NCI-H524 (cell line): ENCODE results near the gene ANKRD23.
"Not testable (repeated sequence)": the region's sequence is repeated elsewhere in the genome, so short reads cannot be mapped to it uniquely, and the experiment has no call there.

Source experiments
- DNase-seq, 2 experiments: peaks; one replicate each; lab custom pipeline; 2025; lab: John Stamatoyannopoulos, UW

Gene ANKRD23

DNA sequence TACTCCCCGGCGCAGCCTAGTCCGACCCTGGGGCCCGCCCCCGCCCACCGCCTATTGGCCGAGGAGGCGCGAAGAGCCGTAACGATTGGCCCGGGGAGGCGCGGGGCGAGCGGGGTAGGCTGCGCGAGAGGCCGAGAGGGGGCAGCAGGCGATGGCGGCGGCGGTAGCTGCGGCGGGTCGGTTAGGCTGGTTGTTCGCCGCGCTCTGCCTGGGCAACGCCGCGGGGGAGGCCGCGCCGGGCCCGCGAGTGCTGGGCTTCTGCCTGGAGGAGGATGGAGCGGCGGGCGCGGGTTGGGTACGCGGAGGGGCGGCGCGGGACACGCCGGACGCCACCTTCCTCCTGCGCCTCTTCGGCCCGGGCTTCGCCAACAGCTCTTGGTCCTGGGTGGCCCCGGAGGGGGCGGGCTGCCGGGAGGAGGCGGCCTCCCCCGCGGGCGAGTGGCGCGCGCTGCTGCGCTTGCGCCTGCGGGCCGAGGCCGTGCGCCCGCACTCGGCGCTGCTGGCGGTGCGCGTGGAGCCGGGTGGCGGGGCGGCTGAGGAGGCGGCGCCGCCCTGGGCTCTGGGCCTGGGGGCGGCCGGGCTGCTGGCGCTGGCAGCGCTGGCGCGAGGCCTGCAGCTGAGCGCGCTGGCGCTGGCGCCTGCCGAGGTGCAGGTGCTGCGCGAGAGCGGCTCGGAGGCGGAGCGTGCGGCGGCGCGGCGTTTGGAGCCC, 27.5 kb downstream of the ANKRD23 start, which contains the start of gene CNNM3:
CNNM3 (plus strand) TSS at position 142 of the 709 bp plus-strand sequence; CDS start at position 152, 10 bp downstream.
- DNase-seq = peak; percentile 73 to 85

DNA sequence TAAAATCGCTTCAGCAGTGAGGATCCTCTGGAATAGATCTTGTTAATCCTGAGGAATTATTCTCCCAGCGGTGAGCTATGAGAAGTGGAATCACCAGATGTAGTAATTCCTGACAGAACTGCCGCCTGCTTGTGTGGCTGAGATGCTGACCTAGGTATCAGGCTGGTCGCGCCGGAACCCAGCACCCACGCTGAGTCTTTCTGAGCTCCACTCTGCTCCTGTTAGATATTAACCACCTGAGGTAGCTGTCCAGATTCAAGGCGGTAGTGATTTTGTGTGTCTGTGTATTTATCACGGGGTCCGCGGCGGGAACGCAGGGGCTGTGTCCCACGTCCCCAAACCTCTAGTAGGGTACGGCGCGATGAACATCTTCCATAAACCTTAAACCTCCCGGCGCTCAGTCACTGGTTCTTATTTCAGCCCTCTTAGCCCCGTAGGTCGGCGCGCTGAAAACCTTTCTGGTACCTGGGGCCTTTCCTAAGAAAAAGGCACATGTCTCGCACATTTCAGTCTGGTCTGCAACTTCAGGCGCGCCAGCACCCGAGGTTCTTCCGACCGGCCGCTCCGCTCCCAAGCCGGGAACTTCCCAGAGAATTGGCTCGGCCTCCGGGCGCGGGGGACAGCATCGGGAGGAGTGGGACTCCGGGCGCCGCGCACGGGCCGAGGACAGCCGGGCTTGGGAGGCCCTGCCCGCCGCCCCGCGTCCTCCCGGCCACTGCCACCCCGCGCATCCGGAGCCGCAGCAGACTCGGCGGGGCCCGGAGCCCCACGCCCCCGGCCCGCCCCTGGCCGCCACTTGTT, 28.3 kb downstream of the ANKRD23 start:
- DNase-seq = peak; percentile 49 to 74

DNA sequence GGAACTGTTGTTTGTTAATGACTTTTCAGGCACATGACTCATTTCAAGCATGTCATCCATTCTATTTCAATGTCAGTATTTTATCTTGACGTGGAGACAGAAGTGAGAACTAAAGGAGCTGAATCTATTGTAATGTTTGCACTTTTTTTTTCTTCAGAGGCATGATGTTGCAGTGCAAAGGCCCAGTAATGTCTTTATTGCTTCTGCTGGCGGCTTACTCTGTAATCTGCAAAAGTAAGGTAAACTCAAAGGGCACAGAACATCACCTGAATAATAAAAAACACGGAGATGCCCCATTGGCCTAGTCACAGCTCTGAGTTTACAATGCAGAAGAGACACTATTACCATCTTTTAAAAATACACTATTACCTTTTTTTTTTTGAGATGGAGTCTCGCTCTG, 30.2 kb downstream of the ANKRD23 start:
- DNase-seq = no peak

DNA sequence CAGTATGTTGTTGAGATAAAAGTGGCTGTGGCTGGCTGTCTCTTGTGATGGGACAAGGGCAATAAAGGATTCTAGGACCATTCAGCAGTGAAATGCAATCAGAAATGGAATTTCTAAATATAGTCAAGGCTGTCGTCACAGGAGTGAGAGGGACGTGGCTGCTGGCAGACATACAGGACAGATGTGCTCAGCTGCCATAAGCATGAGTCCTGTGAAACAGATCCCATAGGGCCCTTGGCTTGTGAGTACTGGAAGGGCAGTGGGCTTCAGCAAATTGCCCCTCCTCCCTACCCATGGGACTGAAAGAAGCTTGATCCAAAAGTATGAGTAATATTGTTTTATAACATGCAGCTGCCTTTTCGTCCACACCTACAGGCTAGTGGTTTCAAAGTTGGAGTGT, 31.9 kb downstream of the ANKRD23 start:
- DNase-seq = no peak

DNA sequence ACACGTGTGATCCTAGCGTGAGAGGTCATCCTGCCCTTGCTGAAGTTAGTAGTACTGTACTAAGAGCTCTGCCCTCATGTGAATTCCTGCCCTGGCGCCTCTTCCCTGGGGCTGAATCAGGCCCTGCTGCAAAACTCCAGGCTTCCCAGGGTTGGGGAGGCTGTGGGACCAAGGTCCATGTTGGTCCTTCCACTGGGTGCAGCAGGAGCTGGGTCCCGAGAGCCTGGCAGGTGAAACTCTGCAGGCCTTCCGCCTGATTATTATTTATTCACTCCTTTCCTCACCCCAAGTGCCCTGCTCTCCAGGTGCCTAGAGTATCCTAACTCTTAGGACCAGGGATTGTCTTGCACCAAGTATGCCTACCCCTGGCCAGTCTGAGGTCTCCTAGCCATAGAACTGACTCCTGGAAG, 33.0 kb downstream of the ANKRD23 start:
- DNase-seq = no peak

DNA sequence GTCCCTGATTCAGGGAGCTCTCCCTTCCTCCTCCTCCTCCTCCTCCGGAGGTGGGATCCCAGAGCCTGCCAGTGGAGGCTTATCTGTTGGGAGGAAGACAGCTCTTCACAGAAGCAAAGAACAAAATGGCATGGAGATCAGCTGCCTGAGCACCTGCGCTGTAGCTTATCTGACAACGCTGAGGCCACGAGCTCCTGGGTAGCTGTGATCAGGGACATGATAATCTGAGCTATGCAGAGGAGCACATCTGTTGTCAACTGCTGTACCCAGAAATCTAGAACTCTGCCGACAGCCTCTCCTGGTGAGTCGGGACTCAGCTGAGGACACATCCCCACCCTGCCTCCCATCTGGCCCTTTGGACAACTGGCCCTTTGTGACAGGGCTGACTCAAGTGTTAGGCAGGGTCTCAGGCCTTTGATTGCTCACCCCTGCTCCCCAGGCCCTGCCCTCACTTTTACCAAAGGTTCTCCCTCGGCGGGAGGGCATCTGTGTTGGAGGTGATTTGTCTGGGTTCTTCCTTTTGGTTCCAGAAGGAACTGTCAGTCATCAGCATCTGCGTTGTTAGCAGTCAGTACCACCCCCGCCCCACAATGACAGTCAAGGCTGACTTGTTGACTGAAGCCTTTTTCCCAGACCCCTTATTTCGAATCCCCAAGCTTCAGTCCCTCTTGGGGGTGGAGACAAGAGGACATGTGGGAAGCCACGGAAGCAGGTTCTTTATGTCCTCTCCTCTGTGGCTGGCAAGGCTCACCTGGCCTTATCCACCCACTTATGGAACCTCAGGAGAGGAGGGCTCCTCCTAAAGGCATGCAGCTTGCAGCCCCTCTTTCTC, 33.7 kb downstream of the ANKRD23 start:
- no peak for DNase-seq

DNA sequence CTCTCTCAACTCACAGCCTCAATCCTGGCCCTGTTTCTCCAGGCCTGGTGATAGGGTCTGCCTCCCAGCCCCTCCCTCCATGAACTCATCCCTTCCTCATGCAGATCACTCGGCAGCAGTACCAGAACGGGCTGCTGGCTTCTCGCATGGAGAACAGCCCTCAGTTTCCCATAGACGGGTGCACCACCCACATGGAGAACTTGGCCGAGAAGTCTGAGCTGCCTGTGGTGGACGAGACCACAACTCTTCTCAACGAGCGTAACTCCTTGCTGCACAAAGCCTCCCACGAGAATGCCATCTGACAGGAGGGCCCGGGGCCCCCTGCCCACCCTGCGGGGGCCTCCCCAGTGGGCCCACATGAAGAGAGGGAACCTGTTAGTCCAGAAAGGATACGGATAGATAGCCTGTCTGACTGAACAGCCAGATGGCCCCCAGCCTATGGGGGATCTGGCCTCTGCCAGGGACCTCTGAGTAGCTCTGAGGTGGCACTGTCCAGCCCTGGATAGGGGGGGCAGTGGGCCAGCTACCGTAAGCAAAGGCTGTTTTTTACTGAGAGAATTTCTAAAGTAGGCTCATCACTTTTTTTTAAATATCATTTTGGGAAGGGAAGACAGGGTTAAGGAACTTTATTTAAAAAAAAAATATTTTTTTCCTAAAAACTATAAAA, 34.5 kb downstream of the ANKRD23 start:
- DNase-seq = no peak

DNA sequence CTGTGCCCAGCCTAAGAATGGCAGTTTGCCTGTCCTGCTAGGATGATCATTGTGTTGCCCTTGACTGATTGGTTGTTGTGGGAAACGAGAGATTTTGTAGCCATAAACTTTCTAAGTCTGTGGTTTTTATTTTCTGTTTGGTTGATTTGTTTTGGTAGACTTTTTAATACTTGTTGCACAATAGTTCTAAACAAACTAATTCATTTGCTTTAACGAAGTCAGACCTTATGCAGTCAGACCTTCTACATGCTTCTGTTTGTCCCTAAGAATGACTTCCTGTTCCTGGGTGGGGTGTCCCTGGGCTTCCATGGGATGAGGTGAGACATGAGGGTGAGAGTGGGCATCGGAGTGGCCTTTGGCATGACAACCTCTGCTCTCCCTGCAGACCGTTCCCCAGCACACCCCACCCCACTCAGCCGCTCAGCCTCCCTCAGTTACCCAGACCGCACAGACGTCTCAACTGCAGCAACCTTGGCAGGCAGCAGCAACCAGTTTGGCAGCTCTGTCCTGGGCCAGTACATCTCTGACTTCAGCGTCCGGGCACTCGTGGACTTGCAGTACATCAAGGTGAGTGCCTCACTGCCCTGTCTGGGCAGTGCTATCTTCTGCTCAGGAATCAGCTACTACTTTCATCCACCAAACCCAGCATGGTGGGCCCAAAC, 35.5 kb downstream of the ANKRD23 start:
- DNase-seq = no peak

DNA sequence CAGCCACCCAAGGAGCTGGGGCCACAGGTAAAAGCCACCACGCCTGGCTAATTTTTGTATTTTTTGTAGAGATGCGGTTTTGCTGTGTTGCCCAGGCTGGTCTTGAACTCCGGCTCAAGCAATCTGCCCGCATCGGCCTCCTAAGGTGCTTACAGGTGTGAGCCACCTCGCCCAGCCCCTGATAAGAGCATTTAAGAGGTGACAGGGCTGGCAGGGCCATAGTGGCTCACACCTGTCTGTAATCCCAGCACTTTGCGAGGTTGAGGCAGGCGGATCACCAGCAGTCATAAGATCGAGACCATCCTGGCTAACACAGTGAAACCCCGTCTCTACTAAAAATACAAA, 36.7 kb downstream of the ANKRD23 start:
- DNase-seq = no peak

DNA sequence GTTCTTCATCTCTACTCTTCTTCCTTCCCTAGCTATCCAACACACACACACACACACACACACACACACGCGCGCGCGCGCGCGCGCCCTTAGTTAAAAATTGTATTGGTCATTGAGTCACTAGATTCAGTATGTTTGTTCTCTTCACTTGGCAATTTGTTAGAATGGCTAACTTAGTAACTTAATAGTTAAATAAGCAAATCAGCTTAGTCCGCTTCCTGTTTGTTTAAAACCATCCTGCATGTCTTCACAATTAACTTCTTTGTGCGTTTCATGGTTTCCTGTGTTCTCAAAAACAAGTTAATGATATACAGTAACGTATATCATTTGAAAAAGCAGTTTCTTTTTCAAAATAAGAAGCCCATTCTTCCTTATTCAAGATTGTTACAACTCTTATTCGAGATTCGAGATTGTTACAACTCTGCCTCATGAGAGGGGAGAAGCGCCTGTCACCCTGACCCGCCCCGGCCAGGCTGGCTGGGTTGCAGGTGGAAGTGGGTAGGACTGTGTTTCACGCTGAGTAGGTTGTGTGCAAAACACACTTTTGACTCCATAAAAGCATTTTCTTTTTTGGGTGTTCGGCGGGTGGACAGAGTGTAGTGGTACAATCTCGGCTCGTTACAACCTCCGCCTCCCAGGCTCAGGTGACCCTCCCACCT, 37.2 kb downstream of the ANKRD23 start:
- no peak for DNase-seq

DNA sequence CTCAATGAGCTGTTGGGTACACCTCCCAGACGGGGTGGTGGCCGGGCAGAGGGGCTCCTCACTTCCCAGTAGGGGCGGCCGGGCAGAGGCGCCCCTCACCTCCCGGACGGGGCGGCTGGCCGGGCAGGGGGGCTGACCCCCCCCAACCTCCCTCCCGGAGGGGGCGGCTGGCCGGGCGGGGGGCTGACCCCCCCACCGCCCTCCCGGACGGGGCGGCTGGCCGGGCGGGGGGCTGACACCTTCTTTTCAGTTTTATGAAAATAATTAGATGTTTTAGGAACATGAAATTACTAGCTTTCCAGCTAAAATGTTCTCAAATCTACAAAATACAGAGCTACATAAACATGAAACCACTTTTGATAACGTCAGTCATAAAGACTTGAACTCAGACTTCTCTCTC, 37.9 kb downstream of the ANKRD23 start:
- DNase-seq = not testable (repeated sequence)

DNA sequence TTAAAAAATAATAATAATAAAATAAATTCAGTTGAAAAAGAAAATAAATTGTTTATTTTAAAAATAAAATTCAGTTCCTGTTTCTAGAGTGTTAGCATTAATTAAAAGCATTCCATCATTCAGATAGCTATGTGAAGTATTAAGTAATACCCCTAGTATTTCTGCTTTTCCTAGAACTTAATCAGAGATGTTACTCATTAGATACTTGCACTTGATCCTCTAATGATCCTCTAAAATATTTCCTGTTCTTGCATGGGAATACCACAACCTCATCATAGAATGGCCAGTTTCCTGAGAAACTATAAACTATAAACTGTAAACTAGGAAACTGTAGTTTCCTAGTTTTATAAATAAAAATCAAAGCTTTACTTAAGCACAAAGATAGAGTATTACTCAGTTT, 38.8 kb downstream of the ANKRD23 start:
- no peak for DNase-seq

DNA sequence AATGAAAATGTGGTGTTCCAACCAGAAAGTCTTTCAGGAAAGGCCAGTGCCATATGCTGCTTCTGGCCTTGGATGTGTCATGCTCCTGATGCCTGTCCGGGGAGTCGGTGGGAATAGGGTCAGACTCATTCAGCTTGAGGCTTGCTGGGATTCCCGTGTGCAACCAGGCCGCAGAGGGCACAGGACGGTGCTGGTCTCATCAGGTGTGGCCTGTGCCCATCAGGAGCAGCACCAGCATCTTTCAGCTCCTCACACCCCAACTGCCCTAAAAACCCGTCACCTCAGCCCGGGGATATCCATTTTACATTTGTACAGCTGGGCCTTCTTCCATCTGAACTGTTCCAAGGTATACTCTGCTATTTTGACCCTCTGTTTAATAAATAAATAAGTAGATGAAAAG, 41.1 kb downstream of the ANKRD23 start:
- DNase-seq = no peak

DNA sequence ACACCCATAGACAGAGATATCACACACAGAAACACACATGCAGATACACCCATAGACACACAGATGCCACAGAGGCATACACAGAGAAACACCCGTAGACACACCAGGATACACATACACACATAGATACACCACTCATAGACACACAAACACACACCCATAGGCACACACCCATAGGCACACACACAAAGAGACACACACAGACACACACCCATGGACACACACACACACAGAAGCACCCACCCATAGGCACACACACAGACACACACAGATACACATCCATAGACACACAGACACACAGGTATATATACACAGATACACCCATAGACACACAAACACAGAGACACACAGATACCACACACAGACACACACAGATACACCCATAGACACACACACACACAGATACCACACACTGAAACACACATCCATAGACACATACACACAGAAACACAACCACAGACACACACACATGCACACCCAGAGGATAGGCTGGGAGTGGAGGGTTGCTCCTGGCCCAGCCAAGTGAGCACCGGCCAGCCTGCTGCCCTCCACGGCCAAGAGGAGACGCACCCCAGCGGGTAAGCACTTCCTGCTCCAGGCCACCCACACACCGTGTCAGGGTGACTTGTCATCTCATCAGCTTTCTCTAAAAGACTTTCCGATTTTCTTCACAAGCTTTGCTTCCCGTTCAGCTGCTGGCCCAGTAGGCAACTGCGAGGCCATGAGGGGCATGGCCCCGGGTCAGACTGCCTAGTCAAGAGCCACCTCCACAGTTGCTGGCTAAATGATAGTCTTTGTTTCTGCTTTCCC, 41.8 kb downstream of the ANKRD23 start:
- DNase-seq = no peak

DNA sequence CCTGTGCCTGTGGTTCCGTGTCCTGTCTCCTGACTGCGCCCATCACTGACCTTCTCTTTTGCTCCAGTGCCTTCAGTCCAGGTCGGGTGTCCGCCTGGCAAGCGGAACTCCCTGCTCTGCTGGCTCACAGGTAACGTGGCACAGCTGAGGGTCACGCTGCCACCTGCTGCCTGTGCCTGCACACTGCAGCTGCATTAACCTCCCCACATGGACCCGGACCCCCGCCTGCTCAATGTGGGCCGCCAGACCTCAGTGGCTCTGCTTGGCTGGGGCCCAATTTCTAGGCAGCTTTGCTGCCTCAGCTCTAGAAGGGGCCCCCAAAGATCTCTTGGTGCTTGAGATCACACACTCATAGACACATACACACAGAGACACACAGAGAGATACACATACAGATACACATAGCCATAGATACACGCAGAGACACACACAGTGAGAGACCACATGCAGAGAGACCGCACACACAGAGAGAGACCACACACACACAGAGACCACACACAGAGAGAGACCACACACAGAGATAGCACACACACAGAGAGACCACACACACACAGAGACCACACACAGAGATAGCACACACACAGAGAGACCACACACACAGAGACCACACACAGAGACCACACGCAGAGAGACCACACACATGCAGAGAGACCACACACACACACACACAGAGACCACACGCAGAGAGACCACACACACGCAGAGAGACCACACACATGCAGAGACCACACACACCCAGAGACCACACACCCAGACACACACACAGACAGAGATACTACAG, 42.6 kb downstream of the ANKRD23 start:
- DNase-seq = peak; percentile 9 to 53

DNA sequence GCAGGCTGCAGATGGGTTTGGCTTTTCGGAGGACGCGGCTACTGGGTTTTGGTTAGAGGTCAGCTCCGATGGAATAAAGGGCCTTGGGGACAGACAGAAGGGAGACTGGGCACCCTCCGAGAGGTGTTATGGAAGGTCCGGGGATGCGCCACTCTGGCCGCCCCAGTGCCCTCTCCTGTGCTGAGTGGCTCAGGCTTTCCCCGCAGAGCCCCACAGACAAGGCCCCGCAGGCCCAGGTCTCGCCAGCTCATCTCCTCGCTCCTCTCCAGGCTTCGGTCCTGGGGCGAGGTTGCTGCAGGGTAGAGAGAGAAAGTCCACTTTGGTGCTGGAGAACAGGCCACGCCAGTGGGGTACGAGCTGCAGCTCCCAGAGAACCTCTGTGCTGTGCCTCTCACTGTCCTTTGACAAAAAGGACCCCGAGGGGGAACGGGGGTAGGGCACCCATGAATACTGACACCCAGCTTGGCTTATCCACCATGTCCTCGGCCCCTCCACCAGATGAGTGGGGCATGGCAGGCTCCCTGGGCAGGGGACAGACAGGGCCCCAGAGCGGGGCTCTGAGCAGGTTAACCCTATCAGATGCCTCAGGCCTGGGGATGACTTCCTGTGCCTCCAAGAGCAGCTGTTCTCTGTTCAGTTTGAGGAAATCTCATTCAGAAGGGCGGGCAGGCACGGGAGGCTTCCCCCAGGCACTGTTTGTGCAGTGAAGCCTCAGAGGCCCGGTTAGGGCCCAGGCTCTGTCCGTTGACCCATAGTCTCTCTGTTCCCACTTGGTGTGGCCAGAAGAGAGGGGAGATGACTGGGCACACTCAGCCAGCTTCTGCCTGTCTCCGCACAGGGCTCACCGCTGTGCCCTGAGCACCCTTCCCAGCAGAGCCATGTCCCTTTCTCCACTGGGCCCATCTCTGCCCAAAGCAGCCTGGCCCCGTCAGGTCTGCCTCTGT, 43.5 kb downstream of the ANKRD23 start:
- DNase-seq = no peak

DNA sequence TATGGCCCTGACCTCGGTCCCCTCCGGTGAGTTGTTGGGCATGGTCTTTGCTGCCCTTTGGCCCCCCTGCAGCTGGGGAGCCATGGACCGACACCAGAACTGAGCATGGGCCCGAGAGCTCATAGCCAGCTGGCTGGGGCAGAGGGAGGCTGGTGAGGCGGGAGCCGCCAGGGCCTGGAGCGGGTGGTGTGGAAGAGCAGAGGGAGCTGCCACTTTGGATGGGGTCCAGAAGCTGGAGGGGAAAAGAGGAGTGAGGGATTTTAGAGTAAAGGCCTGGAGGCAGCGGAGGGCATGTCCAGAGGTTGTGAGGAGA, 44.2 kb downstream of the ANKRD23 start:
- no peak for DNase-seq
